CD14-positive monocyte (primary cell): Measurements from ENCODE around the gene HOXA7. TPM values are rescaled to one million over a fixed set of nuclear protein-coding genes. Genes with fewer than 3 reads are reported as not detected.

Source experiments
- DNase-seq, 3 donors: peaks; one replicate each; pipeline ENCODE4 v3.0.0-alpha.2; 2011 to 2022
- H2AFZ ChIP-seq: 2 replicates; pipeline ENCODE4 v1.6.0; 2012; ENCODE audit warnings: mild to moderate bottlenecking, low read depth, low read length, inconsistent platforms; ENCODE audit not compliant: insufficient read depth, poor library complexity, severe bottlenecking
- H3K27ac ChIP-seq, 2 donors: 1 replicate in 1 of 2; 2 replicates in 1 of 2; pipeline ENCODE4 v1.5.1; 2012 to 2013; ENCODE audit warnings: low read length in 2 of 2, control low read depth in 1 of 2, inconsistent platforms in 1 of 2, low read depth in 1 of 2, mild to moderate bottlenecking in 1 of 2
- H3K27me3 ChIP-seq, 2 donors: one replicate each; pipeline versions ENCODE4 v1.6.0 to v1.6.1; 2011 to 2013; ENCODE audit warnings: low read length in 2 of 2; ENCODE audit not compliant: control insufficient read depth in 2 of 2, insufficient read depth in 2 of 2
- H3K36me3 ChIP-seq, 2 donors: replicated peaks in 1 of 2; 1 replicate in 1 of 2; 2 replicates in 1 of 2; pipeline versions ENCODE4 v1.5.1 to v1.6.1; 2012 to 2013; ENCODE audit warnings: low read length in 2 of 2, control low read depth in 1 of 2, inconsistent platforms in 1 of 2, mild to moderate bottlenecking in 1 of 2; ENCODE audit not compliant: insufficient read depth in 2 of 2, control insufficient read depth in 1 of 2
- H3K4me1 ChIP-seq, 2 donors: 1 replicate in 1 of 2; 2 replicates in 1 of 2; pipeline versions ENCODE4 v1.5.1 to v1.6.1; 2012 to 2013; ENCODE audit warnings: low read length in 2 of 2, control low read depth in 1 of 2, inconsistent platforms in 1 of 2, mild to moderate bottlenecking in 1 of 2, moderate library complexity in 1 of 2; ENCODE audit not compliant: insufficient read depth in 2 of 2, control insufficient read depth in 1 of 2
- H3K4me2 ChIP-seq: replicated peaks from 2 replicates; pipeline ENCODE3; 2012; ENCODE audit warnings: low read length, moderate library complexity, mild to moderate bottlenecking; ENCODE audit not compliant: poor library complexity, severe bottlenecking; ENCODE audit errors: extremely low read depth
- H3K4me3 ChIP-seq, 3 experiments: fragments of 200-600 bp in 1 of 3; sonication (generic) in 1 of 3; replicated peaks in 1 of 3; 1 replicate in 2 of 3; 2 replicates in 1 of 3; pipeline ENCODE4 v1.5.1; 2011 to 2013; ENCODE audit warnings: low read length in 3 of 3, mild to moderate bottlenecking in 3 of 3, control low read depth in 2 of 3, low read depth in 2 of 3, inconsistent platforms in 1 of 3, moderate library complexity in 1 of 3
- H3K79me2 ChIP-seq: 2 replicates; pipeline ENCODE4 v1.6.0; 2012; ENCODE audit warnings: mild to moderate bottlenecking, control low read depth, inconsistent platforms, low read length, moderate library complexity; ENCODE audit not compliant: insufficient read depth
- H3K9ac ChIP-seq: 2 replicates; pipeline ENCODE4 v1.6.0; 2017; ENCODE audit warnings: low read length, mild to moderate bottlenecking; ENCODE audit not compliant: insufficient read depth, poor library complexity, severe bottlenecking
- H3K9me3 ChIP-seq, 2 donors: replicated peaks in 1 of 2; 1 replicate in 1 of 2; 2 replicates in 1 of 2; pipeline versions ENCODE4 v1.5.1 to v1.6.1; 2012 to 2013; ENCODE audit warnings: low read length in 2 of 2, control low read depth in 1 of 2; ENCODE audit not compliant: control insufficient read depth in 1 of 2, insufficient read depth in 1 of 2
- H4K20me1 ChIP-seq: 2 replicates; pipeline ENCODE4 v1.6.0; 2012; ENCODE audit warnings: mild to moderate bottlenecking, low read length, control low read depth, moderate library complexity; ENCODE audit not compliant: insufficient read depth
- H3K27ac Mint-ChIP-seq, 7 donors: one replicate each; pipeline ENCODE4 v1.8.0; 2020; ENCODE audit warnings: mild to moderate bottlenecking in 7 of 7, mixed read lengths in 7 of 7, moderate library complexity in 6 of 7, inconsistent platforms in 2 of 7
- H3K27me3 Mint-ChIP-seq, 3 donors: one replicate each; pipeline ENCODE4 v1.8.0; 2021 to 2022; ENCODE audit warnings: low read depth in 3 of 3, mild to moderate bottlenecking in 3 of 3, mixed read lengths in 3 of 3, moderate library complexity in 3 of 3, inconsistent platforms in 1 of 3
- H3K36me3 Mint-ChIP-seq, 2 donors: one replicate each; pipeline ENCODE4 v1.8.0; 2020; ENCODE audit warnings: mixed read lengths in 2 of 2, inconsistent platforms in 1 of 2, mild to moderate bottlenecking in 1 of 2
- H3K4me1 Mint-ChIP-seq: one replicate; pipeline ENCODE4 v1.8.0; 2020; ENCODE audit warnings: mild to moderate bottlenecking, mixed read lengths
- H3K4me3 Mint-ChIP-seq, 2 donors: one replicate each; pipeline ENCODE4 v1.8.0; 2020; ENCODE audit warnings: mild to moderate bottlenecking in 2 of 2, mixed read lengths in 2 of 2, moderate library complexity in 1 of 2
- H3K9me3 Mint-ChIP-seq, 7 donors: one replicate each; pipeline ENCODE4 v1.8.0; 2020 to 2022; ENCODE audit warnings: mixed read lengths in 7 of 7, mild to moderate bottlenecking in 6 of 7, moderate library complexity in 6 of 7, inconsistent platforms in 2 of 7
- CTCF ChIP-seq: fragments of 200-600 bp; IDR thresholded peaks from one replicate; pipeline ENCODE4 v1.8.0; 2022; ENCODE audit warnings: antibody characterized with exemption, mild to moderate bottlenecking
- WGBS: methylation state at CpG from one replicate; pipeline ENCODE4 v1.1.5; 2013; ENCODE audit warnings: missing lambda C conversion rate; ENCODE audit not compliant: insufficient coverage; 5-methylcytosine and 5-hydroxymethylcytosine counted together
- intact Hi-C, 2 donors: fragments of 100-400 bp; cut with micrococcal nuclease; formaldehyde crosslinking; loops; one replicate each; pipeline versions ENCODE4 v1.15.0 to v1.15.1; 2023
- polyA plus RNA-seq, 3 donors: library from polyadenylated mRNA; depleted of rRNA in 1 of 3; unstranded in 2 of 3; stranded (reverse) in 1 of 3; fragments of 300-500 nt in 2 of 3; fragments of >200 nt in 1 of 3; fragmentation: Illumina TruSeq in 2 of 3; gene quantifications; 1 replicate in 2 of 3; 2 replicates in 1 of 3; pipeline ENCODE4 v1.2.3, GENCODE V29; 2012 to 2021

Gene HOXA7
- polyA plus RNA-seq, 3 donors = not detected

- H3K36me3 ChIP-seq = no peaks in the 10 kb centered on the region
- 4% methylated on average over 20 of the region's 30 CpGs for WGBS
- H3K9ac ChIP-seq = no peak overlapping the region
- intact Hi-C loops = loop anchor here in 1 of 2 donors (1.0 kb wide), 1 partner anchor 11 kb away; no protein-coding TSS in a partner anchor
- peak overlapping the region; percentile 76 for H3K4me2 ChIP-seq
- peaks cover 81 to 99% of the 10 kb centered on the region in 2 donors for H3K27me3 ChIP-seq
- peak overlapping the region; percentile 72 to 93 for H3K4me3 Mint-ChIP-seq
- no peaks in the 10 kb centered on the region for H4K20me1 ChIP-seq
- H2AFZ ChIP-seq = peak overlapping the region; percentile 58
- H3K9me3 Mint-ChIP-seq = peaks cover 3 to 47% (median 31%) of the 10 kb centered on the region in 7 donors
- H3K27ac Mint-ChIP-seq = no peak overlapping the region
- H3K36me3 Mint-ChIP-seq = peaks cover 18 to 34% of the 10 kb centered on the region in 2 donors
- H3K27me3 Mint-ChIP-seq = peaks cover 94 to 99% (median 99%) of the 10 kb centered on the region in 3 donors
- H3K27ac ChIP-seq = no peak overlapping the region
- no peak for DNase-seq
- peaks cover 14 to 53% of the 10 kb centered on the region in 2 donors for H3K9me3 ChIP-seq
- no peaks in the 10 kb centered on the region for H3K79me2 ChIP-seq
- TF ChIP-seq CTCF = no peak
- H3K4me3 ChIP-seq = peak overlapping the region in 2 of 3 experiments; percentile 6 to 71
- H3K4me1 Mint-ChIP-seq = peaks cover 58% of the 10 kb centered on the region
- H3K4me1 ChIP-seq = peaks cover 49 to 52% of the 10 kb centered on the region in 2 donors
Observed at GRCh38 chr7:27183682-27184336, 27.3 kb upstream of the HOXA7 start.

- Mint-ChIP-seq H3K4me1 (peaks cover 50% of the 10 kb centered on the region), H3K4me3 (peak overlapping the region in 1 of 2 donors; percentile 93), H3K27me3 (peaks cover 93 to 98% (median 96%) of the 10 kb centered on the region in 3 donors), H3K9me3 (peaks cover 3 to 45% (median 24%) of the 10 kb centered on the region in 7 donors), H3K27ac (no peak overlapping the region), H3K36me3 (peaks cover 13 to 27% of the 10 kb centered on the region in 2 donors)
- Histone ChIP-seq H3K36me3 (no peaks in the 10 kb centered on the region), H3K4me2 (peak overlapping the region; percentile 76), H3K9me3 (peaks cover 9 to 49% of the 10 kb centered on the region in 2 donors), H3K27ac (no peak overlapping the region), H2AFZ (no peak overlapping the region), H3K9ac (no peak overlapping the region), H4K20me1 (no peaks in the 10 kb centered on the region), H3K27me3 (peaks cover 75 to 99% of the 10 kb centered on the region in 2 donors), H3K4me3 (no peak overlapping the region), H3K4me1 (peaks cover 42 to 45% of the 10 kb centered on the region in 2 donors), H3K79me2 (no peaks in the 10 kb centered on the region)
- 19% methylated on average over 27 of the region's 39 CpGs for WGBS
- intact Hi-C loops = no loop called here
- no peak for DNase-seq
- TF ChIP-seq CTCF = no peak
Observed at GRCh38 chr7:27182861-27183681, 26.6 kb upstream of the HOXA7 start.
